H9 (cell line): ENCODE measurements around the gene TBC1D9. TPM values are rescaled to one million over a fixed set of nuclear protein-coding genes. Genes with fewer than 3 reads are reported as not detected.

Experiments
- DNase-seq: peaks from one replicate; pipeline ENCODE4 v3.0.0-alpha.2; 2017
- H2AFZ ChIP-seq: one replicate; pipeline ENCODE4 v1.6.1; 2013; ENCODE audit warnings: mild to moderate bottlenecking, low read length, control low read depth, moderate library complexity
- H2AK5ac ChIP-seq: 2 replicates; pipeline ENCODE4 v1.6.1; 2013; ENCODE audit warnings: low read length, control low read depth, mixed read lengths; ENCODE audit not compliant: insufficient read length
- H2BK120ac ChIP-seq: one replicate; pipeline ENCODE4 v1.6.1; 2013; ENCODE audit warnings: low read depth, mild to moderate bottlenecking, low read length, control low read depth, inconsistent platforms; ENCODE audit not compliant: poor library complexity, severe bottlenecking
- H2BK12ac ChIP-seq: 2 replicates; pipeline ENCODE4 v1.6.1; 2013; ENCODE audit warnings: low read length, control low read depth, mixed read lengths, low read depth; ENCODE audit not compliant: insufficient read length
- H2BK15ac ChIP-seq: 2 replicates; pipeline ENCODE4 v1.6.1; 2013; ENCODE audit warnings: low read depth, low read length, control low read depth
- H2BK20ac ChIP-seq: one replicate; pipeline ENCODE4 v1.6.1; 2013; ENCODE audit warnings: low read depth, mild to moderate bottlenecking, low read length, control low read depth, inconsistent platforms; ENCODE audit not compliant: poor library complexity, severe bottlenecking
- H2BK5ac ChIP-seq: 2 replicates; pipeline ENCODE4 v1.6.1; 2013; ENCODE audit warnings: low read length, control low read depth, mixed read lengths; ENCODE audit not compliant: insufficient read length
- H3K14ac ChIP-seq: 2 replicates; pipeline ENCODE4 v1.6.1; 2013; ENCODE audit warnings: low read length, control low read depth; ENCODE audit not compliant: insufficient read depth
- H3K18ac ChIP-seq: 2 replicates; pipeline ENCODE4 v1.6.1; 2013; ENCODE audit warnings: low read depth, mild to moderate bottlenecking, mixed read lengths, low read length, control low read depth; ENCODE audit not compliant: insufficient read length
- H3K23ac ChIP-seq: 2 replicates; pipeline ENCODE4 v1.6.1; 2013; ENCODE audit warnings: low read length, control low read depth, mixed read lengths, low read depth; ENCODE audit not compliant: insufficient read length
- H3K23me2 ChIP-seq: 2 replicates; pipeline ENCODE4 v1.6.1; 2013; ENCODE audit warnings: low read depth, mild to moderate bottlenecking, mixed read lengths, low read length, control low read depth; ENCODE audit not compliant: insufficient read length, poor library complexity, severe bottlenecking
- H3K27ac ChIP-seq: 2 replicates; pipeline ENCODE4 v1.5.1; 2013; ENCODE audit warnings: low read length, control low read depth, mixed read lengths, low read depth; ENCODE audit not compliant: insufficient read length
- H3K27me3 ChIP-seq: 2 replicates; pipeline ENCODE4 v1.6.1; 2013; ENCODE audit warnings: low read length, control low read depth, inconsistent platforms; ENCODE audit not compliant: insufficient read depth
- H3K4ac ChIP-seq: 2 replicates; pipeline ENCODE4 v1.6.1; 2013; ENCODE audit warnings: low read depth, mild to moderate bottlenecking, control low read depth, inconsistent platforms, low read length, moderate library complexity
- H3K4me1 ChIP-seq: 2 replicates; pipeline ENCODE4 v1.6.1; 2013; ENCODE audit warnings: low read length, control low read depth, inconsistent platforms; ENCODE audit not compliant: insufficient read depth
- H3K4me2 ChIP-seq: 2 replicates; pipeline ENCODE4 v1.6.1; 2013; ENCODE audit warnings: low read length, control low read depth, mixed read lengths; ENCODE audit not compliant: insufficient read length, insufficient read depth
- H3K56ac ChIP-seq: 2 replicates; pipeline ENCODE4 v1.6.1; 2013; ENCODE audit warnings: low read depth, mild to moderate bottlenecking, mixed read lengths, low read length, control low read depth; ENCODE audit not compliant: insufficient read length
- H3K79me1 ChIP-seq: 2 replicates; pipeline ENCODE4 v1.6.1; 2013; ENCODE audit warnings: low read depth, mild to moderate bottlenecking, moderate library complexity, low read length, control low read depth, inconsistent platforms; ENCODE audit not compliant: insufficient read depth, poor library complexity, severe bottlenecking
- H3K79me2 ChIP-seq: 2 replicates; pipeline ENCODE4 v1.6.1; 2013; ENCODE audit warnings: low read length, control low read depth, inconsistent platforms; ENCODE audit not compliant: insufficient read depth
- H3K9ac ChIP-seq: 2 replicates; pipeline ENCODE4 v1.6.1; 2013; ENCODE audit warnings: low read length, control low read depth, mixed read lengths; ENCODE audit not compliant: insufficient read length; ENCODE audit errors: extremely low read depth
- H3K9me3 ChIP-seq: one replicate; pipeline ENCODE4 v1.6.1; 2013; ENCODE audit warnings: low read depth, low read length, inconsistent platforms; ENCODE audit not compliant: control insufficient read depth
- H3T11ph ChIP-seq: one replicate; pipeline ENCODE4 v1.6.1; 2013; ENCODE audit warnings: mild to moderate bottlenecking, low read length, control low read depth, inconsistent platforms
- H4K20me1 ChIP-seq: one replicate; pipeline ENCODE4 v1.6.1; 2013; ENCODE audit not compliant: control insufficient read depth, insufficient read length, insufficient read depth
- H4K5ac ChIP-seq: 2 replicates; pipeline ENCODE4 v1.6.1; 2013; ENCODE audit warnings: low read depth, mild to moderate bottlenecking, mixed read lengths, low read length, control low read depth; ENCODE audit not compliant: insufficient read length
- H4K8ac ChIP-seq: replicated peaks from 2 replicates; pipeline ENCODE4 v1.6.1; 2013; ENCODE audit warnings: low read length, control low read depth, mixed read lengths, low read depth; ENCODE audit not compliant: insufficient read length
- H4K91ac ChIP-seq: 2 replicates; pipeline ENCODE4 v1.6.1; 2013; ENCODE audit warnings: low read depth, mild to moderate bottlenecking, moderate library complexity, mixed read lengths, low read length, control low read depth; ENCODE audit not compliant: insufficient read length
- H3K27ac Mint-ChIP-seq, 3 experiments: 2 replicates in 2 of 3; 3 replicates in 1 of 3; pipeline ENCODE4 v1.8.0; 2020 to 2021; ENCODE audit warnings: mixed read lengths in 3 of 3, mild to moderate bottlenecking in 1 of 3, moderate library complexity in 1 of 3
- H3K27me3 Mint-ChIP-seq: 2 replicates; pipeline ENCODE4 v1.8.0; 2021; ENCODE audit warnings: low read depth, mild to moderate bottlenecking, moderate library complexity, mixed read lengths
- H3K36me3 Mint-ChIP-seq, 3 experiments: 2 replicates in 2 of 3; 3 replicates in 1 of 3; pipeline ENCODE4 v1.8.0; 2020 to 2021; ENCODE audit warnings: low read depth in 3 of 3, mixed read lengths in 3 of 3; ENCODE audit not compliant: insufficient read depth in 1 of 3
- H3K4me1 Mint-ChIP-seq, 2 experiments: 2 replicates each; pipeline ENCODE4 v1.8.0; 2020; ENCODE audit warnings: mixed read lengths in 2 of 2
- H3K4me3 Mint-ChIP-seq, 2 experiments: 2 replicates in 1 of 2; 3 replicates in 1 of 2; pipeline ENCODE4 v1.8.0; 2020 to 2021; ENCODE audit warnings: mild to moderate bottlenecking in 2 of 2, mixed read lengths in 2 of 2, moderate library complexity in 1 of 2
- H3K9me3 Mint-ChIP-seq, 2 experiments: 2 replicates in 1 of 2; 3 replicates in 1 of 2; pipeline ENCODE4 v1.8.0; 2020; ENCODE audit warnings: mild to moderate bottlenecking in 2 of 2, mixed read lengths in 2 of 2, moderate library complexity in 1 of 2
- WGBS: extraction: QIAGEN DNeasy Blood & Tissue Kit; methylation state at CpG from one replicate; pipeline ENCODE4 v1.1.7; 2013; ENCODE audit warnings: missing lambda C conversion rate, low lambda C conversion rate, mixed read lengths; ENCODE audit not compliant: insufficient read length; ENCODE audit errors: extremely low coverage; 5-methylcytosine and 5-hydroxymethylcytosine counted together
- total RNA-seq: library from RNA; stranded (reverse); gene quantifications from 2 replicates; pipeline ENCODE4 v1.2.1, GENCODE V29; 2021
- TF ChIP-seq, protein P1 (sequence below): fragments of 200-600 bp; sonication (generic); conservative IDR thresholded peaks from 3 replicates; pipeline ENCODE4 v1.8.0; 2021; ENCODE audit warnings: antibody characterized with exemption, mild to moderate bottlenecking

Gene TBC1D9
- total RNA-seq, 1 experiment from 2014 or later: 0.63 TPM

DNA sequence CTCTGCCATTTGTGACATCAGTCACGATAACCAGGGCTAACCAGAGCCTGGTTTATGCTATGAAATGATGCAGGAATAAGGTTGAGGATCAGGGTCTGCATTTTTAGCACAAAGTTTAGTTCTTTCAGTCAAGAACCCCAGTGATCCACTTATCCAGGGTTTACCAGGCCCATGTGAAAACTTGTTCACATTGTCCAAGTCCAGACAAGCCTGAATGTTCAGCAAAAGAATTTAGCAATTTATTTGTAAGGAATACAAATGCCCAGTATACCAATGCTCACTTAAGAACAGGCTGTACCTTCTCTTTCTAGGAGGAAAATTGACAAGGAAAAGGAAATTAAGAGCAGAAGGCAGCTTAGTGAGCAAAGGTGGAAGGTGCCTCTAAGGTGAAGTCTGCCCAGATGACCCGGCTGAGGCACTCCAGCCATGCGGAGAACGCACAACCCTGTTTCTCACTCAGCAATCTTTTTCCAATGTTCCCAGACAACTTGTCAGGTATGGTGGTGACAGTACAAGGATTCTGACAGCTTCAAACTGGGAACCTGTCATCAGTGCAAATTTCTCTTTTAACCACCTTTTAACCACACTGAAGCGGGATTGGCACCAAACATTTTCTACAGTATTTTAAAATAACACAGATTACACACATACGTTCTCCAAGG is 54.0 kb downstream of the TBC1D9 start:
- Histone ChIP-seq H3K79me2 (no peaks in the 10 kb centered on the region), H3K27me3 (no peaks in the 10 kb centered on the region), H3K56ac (no peak overlapping the region), H3T11ph (no peak overlapping the region), H2BK12ac (no peak overlapping the region), H2AK5ac (no peak overlapping the region), H3K14ac (no peak overlapping the region), H3K18ac (no peak overlapping the region), H3K9me3 (no peaks in the 10 kb centered on the region), H2BK15ac (no peak overlapping the region), H3K79me1 (no peaks in the 10 kb centered on the region), H3K23ac (no peak overlapping the region), H2BK120ac (no peak overlapping the region), H4K91ac (no peak overlapping the region), H2AFZ (no peak overlapping the region), H3K4ac (no peak overlapping the region), H2BK5ac (no peak overlapping the region), H3K4me2 (no peak overlapping the region), H4K8ac (no peak overlapping the region), H2BK20ac (no peak overlapping the region), H3K27ac (no peak overlapping the region), H3K9ac (no peak overlapping the region), H3K23me2 (no peaks in the 10 kb centered on the region), H3K4me1 (no peaks in the 10 kb centered on the region), H4K20me1 (no peaks in the 10 kb centered on the region), H4K5ac (no peak overlapping the region)
- Mint-ChIP-seq H3K36me3 (no peaks in the 10 kb centered on the region; a peak in 1 of 7 replicates), H3K27ac (no peak overlapping the region), H3K27me3 (peaks cover 2% of the 10 kb centered on the region; the same call in 1 of the 2 replicates), H3K4me3 (no peak overlapping the region), H3K9me3 (no peaks in the 10 kb centered on the region), H3K4me1 (peaks cover 16 to 25% of the 10 kb centered on the region in 2 experiments)
- no CpG with 5 or more reads among the region's 6 CpGs for whole genome bisulfite sequencing
- TF ChIP-seq, protein P1, sequence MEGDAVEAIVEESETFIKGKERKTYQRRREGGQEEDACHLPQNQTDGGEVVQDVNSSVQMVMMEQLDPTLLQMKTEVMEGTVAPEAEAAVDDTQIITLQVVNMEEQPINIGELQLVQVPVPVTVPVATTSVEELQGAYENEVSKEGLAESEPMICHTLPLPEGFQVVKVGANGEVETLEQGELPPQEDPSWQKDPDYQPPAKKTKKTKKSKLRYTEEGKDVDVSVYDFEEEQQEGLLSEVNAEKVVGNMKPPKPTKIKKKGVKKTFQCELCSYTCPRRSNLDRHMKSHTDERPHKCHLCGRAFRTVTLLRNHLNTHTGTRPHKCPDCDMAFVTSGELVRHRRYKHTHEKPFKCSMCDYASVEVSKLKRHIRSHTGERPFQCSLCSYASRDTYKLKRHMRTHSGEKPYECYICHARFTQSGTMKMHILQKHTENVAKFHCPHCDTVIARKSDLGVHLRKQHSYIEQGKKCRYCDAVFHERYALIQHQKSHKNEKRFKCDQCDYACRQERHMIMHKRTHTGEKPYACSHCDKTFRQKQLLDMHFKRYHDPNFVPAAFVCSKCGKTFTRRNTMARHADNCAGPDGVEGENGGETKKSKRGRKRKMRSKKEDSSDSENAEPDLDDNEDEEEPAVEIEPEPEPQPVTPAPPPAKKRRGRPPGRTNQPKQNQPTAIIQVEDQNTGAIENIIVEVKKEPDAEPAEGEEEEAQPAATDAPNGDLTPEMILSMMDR: no peak
- no peak for DNase-seq
